ENCODE data around the gene RUBCNL. TPM values are rescaled to one million over a fixed set of nuclear protein-coding genes. Genes with fewer than 3 reads are reported as not detected.

The RUBCNL gene
- polyA plus RNA-seq, 1 of the 3 experiments (the other 2 are of a cell fraction): 0.07 TPM

DNA sequence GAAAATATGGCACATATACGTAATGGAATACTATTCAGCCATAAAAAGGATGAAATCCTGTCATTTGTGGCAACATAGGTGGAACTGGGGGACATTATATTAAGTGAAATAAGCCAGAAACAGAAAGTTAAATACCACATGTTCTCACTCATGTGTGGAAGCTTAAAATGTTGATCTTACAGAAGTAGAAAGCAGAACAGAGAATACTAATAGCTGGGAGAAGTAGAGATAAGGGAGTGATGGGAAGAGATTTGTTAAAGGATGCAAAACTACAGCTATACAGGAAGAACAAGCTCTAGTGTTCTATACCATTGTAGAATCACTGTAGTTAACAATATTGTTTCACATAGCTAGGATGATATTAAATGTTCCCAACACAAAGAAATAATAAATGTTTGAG, 68.1 kb downstream of the RUBCNL start:
- no peaks in the 10 kb centered on the region for H3K9me2 ChIP-seq
- no peak overlapping the region for H3K4me3 ChIP-seq (ENCODE audit: low read depth in 2 of 2, low read length in 1 of 2)
- no peaks in the 10 kb centered on the region for H3F3A ChIP-seq (replicated peaks; ENCODE audit: insufficient read depth)
- H2AFZ ChIP-seq (ENCODE audit: low read depth): no peak overlapping the region
- no peak overlapping the region for H3K4me2 ChIP-seq
- 31% methylated on average over 1 of the region's 1 CpG for WGBS (ENCODE audit: low lambda C conversion rate)
- ChIA-PET CTCF (no interaction called here), POLR2A (no interaction called here)
- no peaks in the 10 kb centered on the region for H4K20me1 ChIP-seq (ENCODE audit: insufficient read depth)
- no peaks in the 10 kb centered on the region for H3K36me3 ChIP-seq (replicated peaks in 1 of 2; ENCODE audit: control insufficient read depth in 1 of 2, insufficient read depth in 2 of 2, low read length in 1 of 2)
- H3K27me3 ChIP-seq (ENCODE audit: insufficient read depth): no peaks in the 10 kb centered on the region
- H3K4me1 ChIP-seq (ENCODE audit: control insufficient read depth in 1 of 2, insufficient read depth in 2 of 2, low read depth in 1 of 2, low read length in 1 of 2): no peaks in the 10 kb centered on the region
- no peak overlapping the region for H3K9ac ChIP-seq
- TF ChIP-seq EP300 (IDR thresholded peaks at IDR 0.05; ENCODE audit: borderline replicate concordance in 1 of 2, low read depth in 1 of 2, low read length in 1 of 2) (no peak), RCOR1 (IDR thresholded peaks at IDR 0.05; ENCODE audit: low read length) (no peak), NFIC (IDR thresholded peaks at IDR 0.05; ENCODE audit: borderline replicate concordance) (no peak), FOXM1 (IDR thresholded peaks at IDR 0.05; ENCODE audit: low read depth) (no peak), CHD2 (IDR thresholded peaks at IDR 0.05; ENCODE audit: low read length, partially characterized antibody) (no peak), GATA2 (CRISPR knock-in tag; IDR thresholded peaks at IDR 0.05) (no peak)
- TF ChIP-seq, protein P1, sequence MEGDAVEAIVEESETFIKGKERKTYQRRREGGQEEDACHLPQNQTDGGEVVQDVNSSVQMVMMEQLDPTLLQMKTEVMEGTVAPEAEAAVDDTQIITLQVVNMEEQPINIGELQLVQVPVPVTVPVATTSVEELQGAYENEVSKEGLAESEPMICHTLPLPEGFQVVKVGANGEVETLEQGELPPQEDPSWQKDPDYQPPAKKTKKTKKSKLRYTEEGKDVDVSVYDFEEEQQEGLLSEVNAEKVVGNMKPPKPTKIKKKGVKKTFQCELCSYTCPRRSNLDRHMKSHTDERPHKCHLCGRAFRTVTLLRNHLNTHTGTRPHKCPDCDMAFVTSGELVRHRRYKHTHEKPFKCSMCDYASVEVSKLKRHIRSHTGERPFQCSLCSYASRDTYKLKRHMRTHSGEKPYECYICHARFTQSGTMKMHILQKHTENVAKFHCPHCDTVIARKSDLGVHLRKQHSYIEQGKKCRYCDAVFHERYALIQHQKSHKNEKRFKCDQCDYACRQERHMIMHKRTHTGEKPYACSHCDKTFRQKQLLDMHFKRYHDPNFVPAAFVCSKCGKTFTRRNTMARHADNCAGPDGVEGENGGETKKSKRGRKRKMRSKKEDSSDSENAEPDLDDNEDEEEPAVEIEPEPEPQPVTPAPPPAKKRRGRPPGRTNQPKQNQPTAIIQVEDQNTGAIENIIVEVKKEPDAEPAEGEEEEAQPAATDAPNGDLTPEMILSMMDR (IDR thresholded peaks at IDR 0.05): no peak
- H3K27ac ChIP-seq (ENCODE audit: low read depth in 2 of 2, low read length in 1 of 2): no peak overlapping the region
- no peaks in the 10 kb centered on the region for H3K79me2 ChIP-seq (ENCODE audit: insufficient read depth)
- no peaks in the 10 kb centered on the region for H3K9me3 ChIP-seq
- DNase-seq: no peak

DNA sequence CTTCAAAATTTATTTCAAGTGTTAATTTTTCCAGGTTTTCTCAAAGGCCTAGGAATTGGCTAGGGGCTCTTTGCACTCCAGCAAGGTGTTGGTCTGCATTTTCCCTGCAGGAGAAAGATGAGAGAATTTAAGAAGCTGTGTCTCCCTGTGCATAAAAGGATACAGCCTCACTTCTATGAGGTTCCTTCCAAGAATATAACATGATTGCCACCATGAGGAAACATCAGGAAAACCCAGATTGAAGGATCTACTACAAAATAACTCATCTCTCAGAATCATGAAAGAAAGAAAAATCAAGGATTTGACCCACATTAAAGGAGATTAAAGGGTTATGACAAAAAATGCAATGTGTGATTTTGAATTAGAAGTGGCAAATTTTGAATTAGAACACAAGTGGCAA, 69.9 kb downstream of the RUBCNL start:
- Histone ChIP-seq H4K20me1 (ENCODE audit: insufficient read depth) (no peaks in the 10 kb centered on the region), H3K4me3 (ENCODE audit: low read depth in 2 of 2, low read length in 1 of 2) (no peak overlapping the region), H3K79me2 (ENCODE audit: insufficient read depth) (no peaks in the 10 kb centered on the region), H3K27ac (ENCODE audit: low read depth in 2 of 2, low read length in 1 of 2) (no peak overlapping the region), H3F3A (replicated peaks; ENCODE audit: insufficient read depth) (no peaks in the 10 kb centered on the region), H3K27me3 (ENCODE audit: insufficient read depth) (no peaks in the 10 kb centered on the region), H3K4me2 (no peak overlapping the region), H3K9ac (no peak overlapping the region), H3K4me1 (ENCODE audit: control insufficient read depth in 1 of 2, insufficient read depth in 2 of 2, low read depth in 1 of 2, low read length in 1 of 2) (no peaks in the 10 kb centered on the region), H3K9me3 (no peaks in the 10 kb centered on the region), H3K36me3 (replicated peaks in 1 of 2; ENCODE audit: control insufficient read depth in 1 of 2, insufficient read depth in 2 of 2, low read length in 1 of 2) (no peaks in the 10 kb centered on the region), H3K9me2 (no peaks in the 10 kb centered on the region), H2AFZ (ENCODE audit: low read depth) (no peak overlapping the region)
- CTCF ChIA-PET: no interaction called here
- POLR2A ChIA-PET: no interaction called here
- DNase-seq: no peak
- TF ChIP-seq JUND (IDR thresholded peaks at IDR 0.05) (no peak), SIN3A (IDR thresholded peaks at IDR 0.05; ENCODE audit: borderline replicate concordance, low read depth, low read length) (no peak), EP300 (IDR thresholded peaks at IDR 0.05; ENCODE audit: borderline replicate concordance in 1 of 2, low read depth in 1 of 2, low read length in 1 of 2) (no peak), RCOR1 (IDR thresholded peaks at IDR 0.05; ENCODE audit: low read length) (no peak), GABPA (IDR thresholded peaks at IDR 0.05; ENCODE audit: low read depth) (no peak), MXI1 (IDR thresholded peaks at IDR 0.05; ENCODE audit: low read depth, low read length) (no peak)
- TF ChIP-seq, protein P1 (IDR thresholded peaks at IDR 0.05): peak; percentile 31; the same call in 1 of the 2 replicates
- TF ChIP-seq, protein P2, sequence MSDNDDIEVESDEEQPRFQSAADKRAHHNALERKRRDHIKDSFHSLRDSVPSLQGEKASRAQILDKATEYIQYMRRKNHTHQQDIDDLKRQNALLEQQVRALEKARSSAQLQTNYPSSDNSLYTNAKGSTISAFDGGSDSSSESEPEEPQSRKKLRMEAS (IDR thresholded peaks at IDR 0.05; ENCODE audit: low read depth): no peak
